ENCODE data around the gene NUDC.
A peak's percentile ranks its signal among the peaks of the same experiment; 100 is the strongest.
"Not testable (repeated sequence)": the region's sequence is repeated elsewhere in the genome, so short reads cannot be mapped to it uniquely, and the experiment has no call there.

Gene NUDC

DNA sequence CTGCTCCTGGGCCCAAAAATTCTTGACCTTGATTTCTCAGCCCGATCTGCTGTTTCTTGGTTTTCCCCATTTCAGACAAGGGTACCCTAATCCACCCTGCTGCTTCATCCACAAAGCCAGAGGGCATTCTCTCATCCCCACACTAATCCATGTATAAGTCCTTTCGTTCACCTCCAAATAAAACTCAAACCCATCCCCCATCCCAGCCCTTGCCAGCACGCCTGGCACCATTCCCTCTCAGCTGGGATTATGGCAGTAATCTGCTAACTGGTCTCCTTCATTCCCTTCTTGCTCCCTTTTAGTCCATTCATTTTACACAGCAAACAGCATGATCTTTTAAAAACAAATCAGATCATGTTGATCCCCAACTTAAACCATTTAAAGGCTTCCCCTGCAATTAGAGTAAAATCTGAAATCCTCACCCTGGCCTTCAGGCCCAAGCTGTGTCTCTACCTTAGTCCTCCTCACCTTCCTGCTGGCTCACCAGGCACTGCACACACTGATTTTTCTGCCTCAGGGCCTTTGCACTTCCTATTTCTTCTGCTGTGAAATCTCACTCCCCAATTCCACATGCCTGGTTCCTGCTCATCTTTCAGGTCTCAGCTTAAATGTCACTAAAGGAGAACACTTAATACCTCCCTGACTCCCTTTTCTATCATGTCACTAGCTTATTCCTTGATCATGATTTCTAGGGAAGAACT, 59.8 kb downstream of the NUDC start:
- TF ChIP-seq, protein P1, sequence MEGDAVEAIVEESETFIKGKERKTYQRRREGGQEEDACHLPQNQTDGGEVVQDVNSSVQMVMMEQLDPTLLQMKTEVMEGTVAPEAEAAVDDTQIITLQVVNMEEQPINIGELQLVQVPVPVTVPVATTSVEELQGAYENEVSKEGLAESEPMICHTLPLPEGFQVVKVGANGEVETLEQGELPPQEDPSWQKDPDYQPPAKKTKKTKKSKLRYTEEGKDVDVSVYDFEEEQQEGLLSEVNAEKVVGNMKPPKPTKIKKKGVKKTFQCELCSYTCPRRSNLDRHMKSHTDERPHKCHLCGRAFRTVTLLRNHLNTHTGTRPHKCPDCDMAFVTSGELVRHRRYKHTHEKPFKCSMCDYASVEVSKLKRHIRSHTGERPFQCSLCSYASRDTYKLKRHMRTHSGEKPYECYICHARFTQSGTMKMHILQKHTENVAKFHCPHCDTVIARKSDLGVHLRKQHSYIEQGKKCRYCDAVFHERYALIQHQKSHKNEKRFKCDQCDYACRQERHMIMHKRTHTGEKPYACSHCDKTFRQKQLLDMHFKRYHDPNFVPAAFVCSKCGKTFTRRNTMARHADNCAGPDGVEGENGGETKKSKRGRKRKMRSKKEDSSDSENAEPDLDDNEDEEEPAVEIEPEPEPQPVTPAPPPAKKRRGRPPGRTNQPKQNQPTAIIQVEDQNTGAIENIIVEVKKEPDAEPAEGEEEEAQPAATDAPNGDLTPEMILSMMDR (IDR thresholded peaks at IDR 0.05; ENCODE audit: insufficient read depth, low read depth, low read length, missing control alignments), result no peak
- DNase-seq (ENCODE audit: low read depth), result no peak
- H3K4me3 ChIP-seq (ENCODE audit: low read depth, low read length), result no peak overlapping the region

DNA sequence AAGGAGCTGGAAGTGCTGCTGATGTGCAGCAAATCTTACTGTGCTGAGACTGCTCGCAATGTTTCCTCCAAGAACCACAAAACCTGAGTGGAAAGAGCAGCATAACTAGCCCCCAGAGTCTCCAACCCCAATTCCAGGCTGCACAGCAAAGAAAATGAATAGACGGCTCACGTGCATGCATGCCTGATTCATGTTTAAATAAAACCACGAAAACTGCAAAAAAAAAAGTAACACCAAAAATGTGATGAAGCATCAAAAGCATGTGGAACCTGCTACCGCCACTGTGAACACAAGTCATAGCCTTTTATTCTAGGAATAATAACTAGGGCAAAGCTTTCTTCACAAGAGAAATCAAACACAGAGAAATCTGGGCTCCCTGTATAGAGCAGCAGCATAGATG, 62.3 kb downstream of the NUDC start:
- DNase-seq (ENCODE audit: low read depth), result no peak
- TF ChIP-seq, protein P1 (IDR thresholded peaks at IDR 0.05; ENCODE audit: insufficient read depth, low read depth, low read length, missing control alignments), result no peak
- H3K4me3 ChIP-seq (ENCODE audit: low read depth, low read length), result no peak overlapping the region

DNA sequence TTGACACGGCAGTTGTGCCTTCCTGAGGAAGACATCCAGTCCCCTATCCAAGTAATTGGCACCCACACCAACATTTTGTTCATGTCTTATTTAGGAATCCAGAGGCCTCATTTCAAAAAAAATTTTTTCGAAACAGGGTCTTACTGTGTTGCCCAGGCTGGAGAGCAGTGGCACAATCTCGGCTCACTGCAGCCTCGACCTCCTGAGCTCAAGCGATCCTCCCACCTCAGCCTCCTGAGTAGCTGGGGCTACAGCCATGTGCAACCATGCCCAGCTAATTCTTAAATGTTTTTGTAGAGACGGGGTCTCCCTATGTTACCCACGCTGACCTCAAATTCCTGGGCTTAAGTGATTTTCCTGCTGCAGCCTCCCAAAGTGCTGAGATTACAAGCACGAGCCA, 62.7 kb downstream of the NUDC start:
- no peak for DNase-seq (ENCODE audit: low read depth)
- TF ChIP-seq, protein P1 (IDR thresholded peaks at IDR 0.05; ENCODE audit: insufficient read depth, low read depth, low read length, missing control alignments), result no peak
- no peak overlapping the region for H3K4me3 ChIP-seq (ENCODE audit: low read depth, low read length)

DNA sequence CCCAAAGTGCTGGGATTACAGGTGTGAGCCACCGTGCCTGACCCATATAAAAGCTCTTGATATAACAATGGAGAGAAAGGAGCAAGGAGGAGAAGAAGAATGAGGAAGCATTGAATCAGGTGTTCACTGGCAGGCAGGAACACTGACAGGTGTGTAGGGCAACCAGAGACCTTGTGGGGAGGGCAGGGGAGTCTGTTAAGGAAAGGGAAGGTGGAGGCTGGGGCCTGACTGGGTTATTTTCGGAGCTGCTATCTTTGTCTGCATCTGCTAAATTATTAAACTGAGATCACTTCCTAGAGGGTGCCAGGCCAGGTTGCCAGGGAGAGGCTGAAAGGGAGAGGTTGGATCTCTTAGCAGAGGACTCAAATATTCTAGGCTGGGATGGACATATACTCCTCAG, 65.1 kb downstream of the NUDC start:
- TF ChIP-seq, protein P1 (IDR thresholded peaks at IDR 0.05; ENCODE audit: insufficient read depth, low read depth, low read length, missing control alignments), result no peak
- DNase-seq (ENCODE audit: low read depth), result no peak
- H3K4me3 ChIP-seq (ENCODE audit: low read depth, low read length), result no peak overlapping the region

DNA sequence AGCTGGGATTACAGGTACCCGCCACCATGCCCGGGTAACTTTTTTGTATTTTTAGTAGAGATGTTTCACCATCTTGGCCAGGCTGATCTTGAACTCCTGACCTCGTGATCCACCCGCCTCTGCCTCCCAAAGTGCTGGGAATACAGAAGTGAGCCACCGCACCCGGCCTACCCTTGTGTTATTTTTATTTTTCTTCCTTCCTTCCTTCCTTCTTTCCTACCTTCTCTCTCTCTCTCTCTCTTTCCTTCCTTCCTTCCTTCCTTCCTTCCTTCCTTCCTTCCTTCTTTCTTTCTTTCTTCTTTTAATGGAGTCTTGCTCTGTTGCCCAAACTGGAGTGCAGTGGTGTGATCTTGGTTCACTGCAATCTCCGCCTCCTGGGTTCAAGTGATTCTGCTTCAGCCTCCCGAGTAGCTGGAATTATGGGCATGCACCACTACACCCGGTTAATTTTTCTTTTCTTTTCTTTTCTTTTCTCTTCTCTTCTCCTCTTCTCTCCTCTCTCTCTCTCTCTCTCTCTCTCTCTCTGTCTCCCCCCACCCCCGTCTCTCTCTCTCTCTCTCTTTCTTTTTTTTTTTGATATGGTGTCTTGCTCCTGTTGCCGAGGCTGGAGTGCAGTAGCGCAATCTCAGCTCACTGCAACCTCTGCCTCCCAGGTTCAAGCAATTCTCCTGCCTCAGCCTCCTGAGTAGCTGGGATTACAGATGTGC, 68.0 kb downstream of the NUDC start:
- not testable (repeated sequence) for DNase-seq (ENCODE audit: low read depth); H3K4me3 ChIP-seq (ENCODE audit: low read depth, low read length)

DNA sequence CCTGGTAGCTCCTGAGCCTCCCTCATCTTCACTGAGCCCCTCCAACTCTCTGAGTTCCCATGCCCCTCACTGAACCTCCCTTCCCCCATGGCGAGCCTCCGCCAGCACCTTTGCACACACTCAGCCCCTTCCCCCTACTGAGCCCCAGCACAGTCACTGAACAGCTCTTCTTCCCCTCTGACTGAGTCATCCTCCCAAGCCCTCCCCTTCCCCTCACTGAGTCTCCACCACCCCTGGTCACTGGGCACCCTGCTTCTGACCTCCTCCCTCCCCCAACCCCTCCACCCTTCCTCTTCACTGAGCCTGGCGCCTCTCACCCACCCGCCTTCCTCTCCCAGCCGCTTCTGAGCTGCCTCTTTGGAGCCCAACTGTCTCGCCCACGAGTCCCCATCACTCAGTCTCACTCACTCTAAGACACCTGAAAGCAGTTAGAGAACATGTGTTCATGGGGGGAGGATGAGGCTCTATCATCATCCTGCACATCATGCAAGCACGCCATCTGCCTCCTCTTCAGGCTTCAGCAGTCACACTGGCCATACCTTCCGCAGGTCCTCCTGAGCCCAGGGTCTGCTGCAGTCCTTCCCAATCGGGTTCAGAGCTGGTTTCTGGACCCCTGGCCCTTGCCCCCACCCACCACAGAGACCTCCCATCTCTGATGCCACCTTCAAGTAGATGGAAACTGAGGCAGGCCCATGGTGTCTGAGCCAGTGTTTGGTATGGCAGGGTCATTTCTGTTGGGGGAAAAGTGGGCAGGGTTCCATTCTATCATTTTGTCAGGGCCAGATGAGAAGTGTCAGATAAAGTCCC, 70.0 kb downstream of the NUDC start:
- peak; percentile 38 for DNase-seq (ENCODE audit: low read depth)
- no peak overlapping the region for H3K4me3 ChIP-seq (ENCODE audit: low read depth, low read length)
- TF ChIP-seq, protein P1 (IDR thresholded peaks at IDR 0.05; ENCODE audit: insufficient read depth, low read depth, low read length, missing control alignments), result no peak

Data from GM12865 (cell line).